ENCODE measurements around the gene TTC33.

The TTC33 gene

DNA sequence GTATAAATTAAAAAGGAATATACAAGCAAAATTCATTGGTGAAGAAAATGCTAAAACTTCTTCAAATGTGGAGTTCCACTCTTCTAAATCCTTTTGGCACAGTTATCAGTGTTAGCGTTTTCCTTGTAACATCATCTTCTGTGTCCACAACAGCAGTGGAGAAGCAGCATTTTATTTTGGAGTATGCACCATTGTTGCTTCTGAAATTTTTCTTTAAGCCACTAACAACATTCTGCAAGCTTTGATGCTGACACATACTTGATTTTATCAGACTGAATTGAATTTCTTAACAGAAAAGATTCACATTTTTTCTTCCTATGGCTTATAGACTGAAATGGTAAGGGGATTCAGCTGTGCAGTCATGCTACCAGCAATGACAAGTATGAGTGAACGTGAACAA is 136.8 kb downstream of the TTC33 start:
- TF ChIP-seq CTCF (IDR thresholded peaks at IDR 0.05; ENCODE audit: borderline replicate concordance, insufficient read depth, low read depth, low read length): no peak
- H3K4me3 ChIP-seq (ENCODE audit: low read depth, low read length): no peak overlapping the region

GRCh38 chr5:40616781-40617180 is 139.0 kb downstream of the TTC33 start:
- H3K4me3 ChIP-seq (ENCODE audit: low read depth, low read length): no peak overlapping the region
- TF ChIP-seq CTCF (IDR thresholded peaks at IDR 0.05; ENCODE audit: borderline replicate concordance, insufficient read depth, low read depth, low read length): no peak

GRCh38 chr5:40615586-40616170 is 140.1 kb downstream of the TTC33 start:
- no peak overlapping the region for H3K4me3 ChIP-seq (ENCODE audit: low read depth, low read length)
- TF ChIP-seq CTCF (IDR thresholded peaks at IDR 0.05; ENCODE audit: borderline replicate concordance, insufficient read depth, low read depth, low read length): no peak

GRCh38 chr5:40614923-40615585 is 140.7 kb downstream of the TTC33 start:
- no peak overlapping the region for H3K4me3 ChIP-seq (ENCODE audit: low read depth, low read length)
- no peak for TF ChIP-seq CTCF (IDR thresholded peaks at IDR 0.05; ENCODE audit: borderline replicate concordance, insufficient read depth, low read depth, low read length)

GRCh38 chr5:40614466-40614865 is 141.3 kb downstream of the TTC33 start:
- TF ChIP-seq CTCF (IDR thresholded peaks at IDR 0.05; ENCODE audit: borderline replicate concordance, insufficient read depth, low read depth, low read length): no peak
- H3K4me3 ChIP-seq (ENCODE audit: low read depth, low read length): no peak overlapping the region

DNA sequence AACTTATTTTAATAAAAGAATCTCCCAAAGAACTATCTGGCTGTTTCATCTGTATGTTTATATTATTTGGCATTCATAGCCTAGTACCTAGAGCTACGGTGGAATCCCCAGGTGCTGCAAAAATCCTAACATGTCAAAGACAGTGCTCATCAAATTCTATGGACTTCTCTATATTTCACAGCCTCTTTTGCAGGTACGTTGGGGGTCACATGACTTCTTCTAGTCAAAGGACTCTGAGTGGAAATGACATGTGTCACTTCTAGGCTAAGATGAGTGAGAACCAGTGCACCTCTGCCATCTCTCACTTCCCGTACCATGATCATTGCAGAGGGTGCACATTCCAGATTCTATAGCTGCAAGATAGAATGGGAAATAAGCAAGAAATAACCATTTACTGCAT is 148.6 kb downstream of the TTC33 start:
- no peak overlapping the region for H3K4me3 ChIP-seq (ENCODE audit: low read depth, low read length)
- TF ChIP-seq CTCF (IDR thresholded peaks at IDR 0.05; ENCODE audit: borderline replicate concordance, insufficient read depth, low read depth, low read length): no peak

DNA sequence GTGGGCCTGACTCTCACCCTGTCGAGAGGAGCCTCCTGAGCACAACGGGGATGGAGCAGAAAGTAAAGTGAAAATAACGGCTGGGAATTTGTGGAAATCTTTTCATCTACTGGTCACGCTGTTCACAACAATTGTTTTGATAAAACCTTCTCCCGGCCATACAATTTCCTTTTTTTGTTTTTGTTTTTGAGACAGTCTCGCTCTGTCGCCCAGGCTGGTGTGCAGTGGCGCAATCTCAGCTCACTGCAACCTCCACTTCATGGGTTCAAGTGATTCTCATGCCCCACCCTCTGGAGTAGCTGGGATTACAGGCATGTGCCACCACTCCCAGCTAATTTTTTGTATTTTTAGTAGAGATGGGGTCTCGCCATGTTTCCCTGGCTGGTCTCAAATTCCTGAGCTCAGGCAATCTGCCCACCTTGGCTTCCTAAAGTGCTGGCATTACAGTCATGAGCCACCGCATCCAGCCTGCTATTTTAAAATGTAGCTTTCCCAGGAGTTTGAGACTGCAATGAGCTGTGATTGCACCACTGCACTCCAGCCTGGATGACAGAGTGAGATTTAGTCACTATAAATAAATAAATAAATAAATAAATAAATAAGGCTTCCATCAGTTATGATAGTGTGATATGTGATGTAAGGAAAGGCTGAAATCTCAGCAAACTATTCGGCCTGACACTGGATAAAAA is 149.5 kb downstream of the TTC33 start:
- TF ChIP-seq CTCF (IDR thresholded peaks at IDR 0.05; ENCODE audit: borderline replicate concordance, insufficient read depth, low read depth, low read length): no peak
- H3K4me3 ChIP-seq (ENCODE audit: low read depth, low read length): no peak overlapping the region
